IMR-90 (cell line): ENCODE results near the gene NUDT3. TPM values are rescaled to one million over a fixed set of nuclear protein-coding genes. Genes with fewer than 3 reads are reported as not detected.

Source experiments
- ATAC-seq: fragments of 200-7000 bp; cut with Tn5 transposase; 2 replicates; pipeline ENCODE4 v1.9.1; 2020; ENCODE audit warnings: low read depth, mild to moderate bottlenecking, moderate library complexity
- BruUV-seq: library from RNA; stranded (reverse); fragments of 400-500 nt; replicated peaks from 2 replicates; lab custom pipeline; 2021; lab: Mats Ljungman, UMichigan
- CTCF ChIA-PET: fragments of 300-600 bp; formaldehyde crosslinking; extraction: SDS; loops from one replicate; lab custom pipeline; 2021; ENCODE audit warnings: antibody characterized with exemption; lab: Yijun Ruan, JAX
- POLR2A ChIA-PET: fragments of 300-600 bp; sonication (Branson Sonifier 250); formaldehyde crosslinking; loops from one replicate; lab custom pipeline; 2022; ENCODE audit warnings: antibody characterized with exemption; ENCODE audit not compliant: unreplicated experiment; lab: Charles Lee
- DNase-seq: peaks from one replicate; pipeline ENCODE4 v3.0.0; 2013
- H2AFZ ChIP-seq: replicated peaks from 2 replicates; pipeline ENCODE3; 2013; ENCODE audit warnings: low read length, mild to moderate bottlenecking; ENCODE audit not compliant: poor library complexity
- H2AK5ac ChIP-seq: 2 replicates; pipeline ENCODE4 v1.6.1; 2013; ENCODE audit warnings: low read depth, low read length, inconsistent platforms
- H2AK9ac ChIP-seq: replicated peaks from 2 replicates; pipeline ENCODE3; 2013; ENCODE audit warnings: mild to moderate bottlenecking, low read depth, low read length, moderate library complexity; ENCODE audit not compliant: poor library complexity
- H2BK120ac ChIP-seq: 2 replicates; pipeline ENCODE4 v1.6.1; 2013; ENCODE audit warnings: low read depth, low read length, inconsistent platforms
- H2BK15ac ChIP-seq: 3 replicates; pipeline ENCODE4 v1.6.1; 2013; ENCODE audit warnings: low read depth, low read length, inconsistent platforms
- H2BK20ac ChIP-seq: 2 replicates; pipeline ENCODE4 v1.6.1; 2013; ENCODE audit warnings: low read depth, mild to moderate bottlenecking, inconsistent platforms, low read length, moderate library complexity
- H2BK5ac ChIP-seq: 2 replicates; pipeline ENCODE4 v1.6.1; 2013; ENCODE audit warnings: mild to moderate bottlenecking, low read depth, low read length, inconsistent platforms; ENCODE audit not compliant: poor library complexity, severe bottlenecking
- H3K14ac ChIP-seq: replicated peaks from 2 replicates; pipeline ENCODE4 v1.6.1; 2013; ENCODE audit warnings: low read depth, low read length, inconsistent platforms
- H3K18ac ChIP-seq: 2 replicates; pipeline ENCODE4 v1.6.1; 2013; ENCODE audit warnings: low read depth, low read length, control low read depth
- H3K23ac ChIP-seq: 2 replicates; pipeline ENCODE4 v1.6.1; 2013; ENCODE audit warnings: low read depth, low read length, inconsistent platforms
- H3K27ac ChIP-seq: 2 replicates; pipeline ENCODE4 v1.5.1; 2013; ENCODE audit warnings: mild to moderate bottlenecking, control low read depth, low read length; ENCODE audit not compliant: insufficient read depth
- H3K27me3 ChIP-seq: 2 replicates; pipeline ENCODE4 v1.6.1; 2013; ENCODE audit warnings: low read length; ENCODE audit not compliant: control insufficient read depth, insufficient read depth
- H3K36me3 ChIP-seq: 2 replicates; pipeline ENCODE4 v1.6.1; 2013; ENCODE audit warnings: low read length, mixed read lengths; ENCODE audit not compliant: control insufficient read depth, insufficient read depth
- H3K4ac ChIP-seq: 2 replicates; pipeline ENCODE4 v1.6.1; 2013; ENCODE audit warnings: low read depth, low read length, inconsistent platforms
- H3K4me1 ChIP-seq: 2 replicates; pipeline ENCODE4 v1.6.1; 2013; ENCODE audit warnings: low read length, mixed read lengths; ENCODE audit not compliant: control insufficient read depth, insufficient read depth
- H3K4me2 ChIP-seq: 2 replicates; pipeline ENCODE4 v1.6.1; 2013; ENCODE audit warnings: low read depth, mild to moderate bottlenecking, control low read depth, low read length, moderate library complexity
- H3K4me3 ChIP-seq: 2 replicates; pipeline ENCODE4 v1.5.1; 2013; ENCODE audit warnings: low read depth, mild to moderate bottlenecking, control low read depth, low read length, moderate library complexity; ENCODE audit not compliant: insufficient read depth
- H3K56ac ChIP-seq: 2 replicates; pipeline ENCODE4 v1.6.1; 2013; ENCODE audit warnings: low read length, inconsistent platforms; ENCODE audit not compliant: insufficient read depth; ENCODE audit errors: extremely low read depth
- H3K79me1 ChIP-seq, 2 experiments: 2 replicates each; pipeline ENCODE4 v1.6.1; 2013; ENCODE audit warnings: low read length in 2 of 2, inconsistent platforms in 1 of 2, low read depth in 1 of 2
- H3K9ac ChIP-seq: 2 replicates; pipeline ENCODE4 v1.6.1; 2013; ENCODE audit warnings: low read depth, low read length, control low read depth
- H3K9me1 ChIP-seq: 2 replicates; pipeline ENCODE4 v1.6.1; 2013; ENCODE audit warnings: low read length, inconsistent platforms; ENCODE audit not compliant: insufficient read depth
- H3K9me3 ChIP-seq: 2 replicates; pipeline ENCODE4 v1.6.1; 2013; ENCODE audit warnings: low read length; ENCODE audit not compliant: control insufficient read depth, insufficient read depth
- H4K20me1 ChIP-seq: 2 replicates; pipeline ENCODE4 v1.6.1; 2013; ENCODE audit warnings: low read length, inconsistent platforms; ENCODE audit not compliant: insufficient read depth
- H4K5ac ChIP-seq: 2 replicates; pipeline ENCODE4 v1.6.1; 2013; ENCODE audit warnings: mild to moderate bottlenecking, low read depth, low read length, control low read depth
- H4K8ac ChIP-seq, 2 experiments: 2 replicates each; pipeline ENCODE4 v1.6.1; 2013; ENCODE audit warnings: low read depth in 2 of 2, low read length in 2 of 2, control low read depth in 1 of 2, inconsistent platforms in 1 of 2
- H4K91ac ChIP-seq: 2 replicates; pipeline ENCODE4 v1.6.1; 2013; ENCODE audit warnings: low read depth, low read length, inconsistent platforms; ENCODE audit not compliant: insufficient read depth
- MAFK ChIP-seq: IDR thresholded peaks from 2 replicates; pipeline ENCODE4 v1.6.1; 2012; ENCODE audit warnings: low read depth, low read length, improper control_type of control experiment
- MAZ ChIP-seq: IDR thresholded peaks from 2 replicates; pipeline ENCODE4 v1.6.1; 2012; ENCODE audit warnings: low read depth, mild to moderate bottlenecking, low read length, improper control_type of control experiment, moderate library complexity, borderline replicate concordance
- MXI1 ChIP-seq: IDR thresholded peaks from 2 replicates; pipeline ENCODE4 v1.6.1; 2012; ENCODE audit warnings: low read depth, mild to moderate bottlenecking, low read length, moderate library complexity, borderline replicate concordance
- RCOR1 ChIP-seq: IDR thresholded peaks from 2 replicates; pipeline ENCODE4 v1.6.1; 2012; ENCODE audit warnings: mild to moderate bottlenecking, low read length, improper control_type of control experiment; ENCODE audit not compliant: insufficient replicate concordance
- WGBS, 2 experiments: methylation state at CpG; one replicate each; pipeline versions ENCODE4 v1.1.5 to v1.1.7; 2013; ENCODE audit warnings: missing lambda C conversion rate in 2 of 2; ENCODE audit not compliant: insufficient read length in 1 of 2; ENCODE audit errors: extremely low coverage in 2 of 2; 5-methylcytosine and 5-hydroxymethylcytosine counted together
- dilution Hi-C: fragments of 300-500 bp; cut with HindIII; formaldehyde crosslinking; loops from one replicate; pipeline ENCODE4 v1.14.3; 2018; ENCODE audit warnings: low sequenced_read_pairs; ENCODE audit not compliant: unreplicated experiment
- in situ Hi-C: fragments of 300-500 bp; cut with MboI; formaldehyde crosslinking; loops from 3 replicates; pipeline ENCODE4 v1.14.3; 2019; ENCODE audit warnings: low sequenced_read_pairs, inconsistent platforms, mixed read lengths
- intact Hi-C: fragments of 100-400 bp; cut with micrococcal nuclease; formaldehyde crosslinking; loops from 2 replicates; pipeline ENCODE4 v1.10.0; 2022
- polyA plus RNA-seq, 3 experiments: library from polyadenylated mRNA; depleted of rRNA; stranded (reverse); fragments of >200 nt; gene quantifications; 2 replicates each; pipeline ENCODE4 v1.2.3, GENCODE V29; 2012; ENCODE audit warnings: low replicate concordance in 1 of 3
- total RNA-seq: library from RNA; depleted of rRNA; stranded (reverse); fragments of >200 nt; gene quantifications from 2 replicates; pipeline ENCODE4 v1.2.3, GENCODE V29; 2012
- TF ChIP-seq, protein P1 (sequence below): fragments of 150-350 bp; IDR thresholded peaks from 2 replicates; pipeline ENCODE4 v1.6.1; 2017; ENCODE audit warnings: mild to moderate bottlenecking, antibody characterized with exemption, low read length, low read depth
- TF ChIP-seq, protein P2 (sequence below): conservative IDR thresholded peaks from 2 replicates; pipeline ENCODE4 v1.5.1; 2012; ENCODE audit warnings: mild to moderate bottlenecking, low read depth, low read length, improper control_type of control experiment

Gene NUDT3
- total and polyA plus RNA-seq, 2 of the 4 experiments (the other 2 are of a cell fraction), result 10.1 to 17.2 TPM

- H3K79me1 ChIP-seq, result peaks cover 17 to 54% of the 10 kb centered on the region in 2 experiments
- H4K20me1 ChIP-seq, result peaks cover 23% of the 10 kb centered on the region
- no peak overlapping the region for H3K27ac ChIP-seq
- no peak overlapping the region for H2BK15ac ChIP-seq
- no peak overlapping the region for H3K4me2 ChIP-seq
- H3K4me3 ChIP-seq, result no peak overlapping the region
- no peak overlapping the region for H3K14ac ChIP-seq
- H3K9me3 ChIP-seq, result no peaks in the 10 kb centered on the region
- ATAC-seq (no peak), DNase-seq (no peak)
- no peak overlapping the region for H2BK5ac ChIP-seq
- intact Hi-C loops, result no loop called here
- H3K9ac ChIP-seq, result no peak overlapping the region
- dilution Hi-C loops, result no loop called here
- no peak overlapping the region for H2BK120ac ChIP-seq
- ChIA-PET POLR2A (no interaction called here), CTCF (interaction anchor here (0.5 kb wide), 1 partner anchor 23 kb away, joined by 3 read pairs; no protein-coding TSS in a partner anchor)
- no peak overlapping the region for H3K23ac ChIP-seq
- in situ Hi-C loops, result no loop called here
- no peak overlapping the region for H3K4ac ChIP-seq
- BruUV-seq, result no TSS peak
- H4K8ac ChIP-seq, result no peak overlapping the region
- H4K91ac ChIP-seq, result no peak overlapping the region
- H2AK9ac ChIP-seq, result no peak overlapping the region
- no peak for TF ChIP-seq MAFK
- no peak for TF ChIP-seq RCOR1
- TF ChIP-seq MXI1, result no peak
- TF ChIP-seq MAZ, result no peak
- TF ChIP-seq, protein P1, sequence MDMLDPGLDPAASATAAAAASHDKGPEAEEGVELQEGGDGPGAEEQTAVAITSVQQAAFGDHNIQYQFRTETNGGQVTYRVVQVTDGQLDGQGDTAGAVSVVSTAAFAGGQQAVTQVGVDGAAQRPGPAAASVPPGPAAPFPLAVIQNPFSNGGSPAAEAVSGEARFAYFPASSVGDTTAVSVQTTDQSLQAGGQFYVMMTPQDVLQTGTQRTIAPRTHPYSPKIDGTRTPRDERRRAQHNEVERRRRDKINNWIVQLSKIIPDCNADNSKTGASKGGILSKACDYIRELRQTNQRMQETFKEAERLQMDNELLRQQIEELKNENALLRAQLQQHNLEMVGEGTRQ, result no peak
- TF ChIP-seq, protein P2, sequence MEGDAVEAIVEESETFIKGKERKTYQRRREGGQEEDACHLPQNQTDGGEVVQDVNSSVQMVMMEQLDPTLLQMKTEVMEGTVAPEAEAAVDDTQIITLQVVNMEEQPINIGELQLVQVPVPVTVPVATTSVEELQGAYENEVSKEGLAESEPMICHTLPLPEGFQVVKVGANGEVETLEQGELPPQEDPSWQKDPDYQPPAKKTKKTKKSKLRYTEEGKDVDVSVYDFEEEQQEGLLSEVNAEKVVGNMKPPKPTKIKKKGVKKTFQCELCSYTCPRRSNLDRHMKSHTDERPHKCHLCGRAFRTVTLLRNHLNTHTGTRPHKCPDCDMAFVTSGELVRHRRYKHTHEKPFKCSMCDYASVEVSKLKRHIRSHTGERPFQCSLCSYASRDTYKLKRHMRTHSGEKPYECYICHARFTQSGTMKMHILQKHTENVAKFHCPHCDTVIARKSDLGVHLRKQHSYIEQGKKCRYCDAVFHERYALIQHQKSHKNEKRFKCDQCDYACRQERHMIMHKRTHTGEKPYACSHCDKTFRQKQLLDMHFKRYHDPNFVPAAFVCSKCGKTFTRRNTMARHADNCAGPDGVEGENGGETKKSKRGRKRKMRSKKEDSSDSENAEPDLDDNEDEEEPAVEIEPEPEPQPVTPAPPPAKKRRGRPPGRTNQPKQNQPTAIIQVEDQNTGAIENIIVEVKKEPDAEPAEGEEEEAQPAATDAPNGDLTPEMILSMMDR, result no peak
- peaks cover 6% of the 10 kb centered on the region for H3K4me1 ChIP-seq
- no peak overlapping the region for H2AFZ ChIP-seq
- H2BK20ac ChIP-seq, result no peak overlapping the region
- no peak overlapping the region for H3K56ac ChIP-seq
- WGBS, 2 experiments, result no CpG with 5 or more reads among the region's 4 CpGs
- no peaks in the 10 kb centered on the region for H3K36me3 ChIP-seq
- peaks cover 3% of the 10 kb centered on the region; the same call in 1 of the 2 replicates for H3K9me1 ChIP-seq
- H3K27me3 ChIP-seq, result no peaks in the 10 kb centered on the region
- no peak overlapping the region for H3K18ac ChIP-seq
- H4K5ac ChIP-seq, result no peak overlapping the region
- no peak overlapping the region for H2AK5ac ChIP-seq
These were observed 89.5 kb downstream of the NUDT3 start for GRCh38 chr6:34302929-34303328.
